Measurements from ENCODE around the gene AUTS2. TPM values are rescaled to one million over a fixed set of nuclear protein-coding genes. Genes with fewer than 3 reads are reported as not detected.
A peak's percentile ranks its signal among the peaks of the same experiment; 100 is the strongest.

The AUTS2 gene
- total RNA-seq, 1 donor from 2014 or later, result 9.9 TPM

- no peak overlapping the region for H3K4me3 ChIP-seq (ENCODE audit: low read depth, low read length)
- H3K36me3 ChIP-seq (ENCODE audit: control insufficient read depth, insufficient read depth, low read length), result no peaks in the 10 kb centered on the region
- H3K27me3 ChIP-seq (ENCODE audit: control insufficient read depth, insufficient read depth, low read length), result peaks cover 6% of the 10 kb centered on the region
- TF ChIP-seq CTCF (IDR thresholded peaks at IDR 0.05; ENCODE audit: insufficient read depth, low read length, poor library complexity, severe bottlenecking), result peak; percentile 81
- no peak for DNase-seq (ENCODE audit: low read depth)
These were observed 1231.2 kb downstream of the AUTS2 start for GRCh38 chr7:70829221-70830059.

DNA sequence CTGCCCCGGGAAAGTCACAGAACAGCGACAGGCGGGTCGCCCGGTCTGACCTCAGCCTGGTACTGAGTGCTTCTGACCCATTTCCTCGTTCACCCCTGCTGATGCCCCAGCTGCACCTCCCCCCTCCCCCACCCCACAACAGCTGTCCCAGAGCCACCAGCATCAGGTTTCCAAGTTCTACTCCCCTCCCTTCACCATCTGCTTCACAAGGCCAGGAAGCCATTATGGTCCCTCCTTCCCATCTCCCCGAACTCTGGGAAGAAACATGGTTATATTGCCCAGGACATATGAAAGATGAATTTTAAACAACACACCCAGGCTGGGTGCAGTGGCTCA lies 1231.8 kb downstream of the AUTS2 start:
- H3K36me3 ChIP-seq (ENCODE audit: control insufficient read depth, insufficient read depth, low read length), result no peaks in the 10 kb centered on the region
- H3K27me3 ChIP-seq (ENCODE audit: control insufficient read depth, insufficient read depth, low read length), result peaks cover 6% of the 10 kb centered on the region
- no peak for TF ChIP-seq CTCF (IDR thresholded peaks at IDR 0.05; ENCODE audit: insufficient read depth, low read length, poor library complexity, severe bottlenecking)
- H3K4me3 ChIP-seq (ENCODE audit: low read depth, low read length), result no peak overlapping the region
- DNase-seq (ENCODE audit: low read depth), result no peak

GRCh38 chr7:70830426-70830825 lies 1232.2 kb downstream of the AUTS2 start:
- no peak for TF ChIP-seq CTCF (IDR thresholded peaks at IDR 0.05; ENCODE audit: insufficient read depth, low read length, poor library complexity, severe bottlenecking)
- peaks cover 6% of the 10 kb centered on the region for H3K27me3 ChIP-seq (ENCODE audit: control insufficient read depth, insufficient read depth, low read length)
- H3K4me3 ChIP-seq (ENCODE audit: low read depth, low read length), result no peak overlapping the region
- H3K36me3 ChIP-seq (ENCODE audit: control insufficient read depth, insufficient read depth, low read length), result no peaks in the 10 kb centered on the region
- no peak for DNase-seq (ENCODE audit: low read depth)

- H3K4me3 ChIP-seq (ENCODE audit: low read depth, low read length), result no peak overlapping the region
- no peaks in the 10 kb centered on the region for H3K36me3 ChIP-seq (ENCODE audit: control insufficient read depth, insufficient read depth, low read length)
- DNase-seq (ENCODE audit: low read depth), result peak; percentile 39
- H3K27me3 ChIP-seq (ENCODE audit: control insufficient read depth, insufficient read depth, low read length), result peaks cover 6% of the 10 kb centered on the region
- TF ChIP-seq CTCF (IDR thresholded peaks at IDR 0.05; ENCODE audit: insufficient read depth, low read length, poor library complexity, severe bottlenecking), result no peak
These were observed 1235.5 kb downstream of the AUTS2 start for GRCh38 chr7:70833726-70834125.

DNA sequence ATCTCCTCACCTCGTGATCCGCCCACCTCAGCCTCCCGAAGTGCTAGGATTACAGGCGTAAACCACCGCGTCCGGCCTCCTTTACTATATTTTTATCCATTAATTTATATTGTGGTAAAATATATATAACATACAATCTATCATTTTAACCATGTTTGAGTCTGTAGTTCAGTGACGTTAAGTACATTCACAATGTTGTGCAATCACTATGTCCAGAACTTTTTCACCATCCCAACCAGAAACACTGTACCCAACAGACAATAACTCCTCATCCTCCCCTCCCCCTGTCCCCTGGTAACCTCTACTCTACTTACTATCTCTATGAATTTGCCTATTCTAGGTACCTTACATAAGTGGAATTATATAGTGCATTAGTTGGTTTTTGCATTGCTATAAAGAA lies 1236.1 kb downstream of the AUTS2 start:
- no peak for DNase-seq (ENCODE audit: low read depth)
- Histone ChIP-seq H3K36me3 (ENCODE audit: control insufficient read depth, insufficient read depth, low read length) (no peaks in the 10 kb centered on the region), H3K27me3 (ENCODE audit: control insufficient read depth, insufficient read depth, low read length) (peaks cover 4% of the 10 kb centered on the region), H3K4me3 (ENCODE audit: low read depth, low read length) (no peak overlapping the region)
- no peak for TF ChIP-seq CTCF (IDR thresholded peaks at IDR 0.05; ENCODE audit: insufficient read depth, low read length, poor library complexity, severe bottlenecking)

DNA sequence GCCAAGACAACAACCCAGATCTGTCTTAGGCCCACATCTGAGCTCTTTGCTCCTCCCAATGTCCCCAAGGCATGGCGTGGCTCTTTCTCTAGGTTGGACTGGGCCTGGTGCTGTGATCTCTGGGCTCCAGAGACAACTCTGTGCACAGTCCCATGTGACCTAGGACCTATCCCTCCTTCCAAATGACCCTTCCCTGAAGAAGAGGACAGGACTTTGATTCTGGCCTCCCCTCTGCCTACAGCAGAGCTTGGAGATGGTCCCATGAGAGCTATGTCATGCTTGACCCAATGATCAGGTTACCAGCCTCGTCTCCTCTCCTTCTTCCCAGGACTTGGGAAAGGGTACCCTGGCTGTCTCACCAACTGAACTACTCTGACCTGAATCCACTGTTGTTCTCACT lies 1237.4 kb downstream of the AUTS2 start:
- no peak for TF ChIP-seq CTCF (IDR thresholded peaks at IDR 0.05; ENCODE audit: insufficient read depth, low read length, poor library complexity, severe bottlenecking)
- no peak for DNase-seq (ENCODE audit: low read depth)
- H3K36me3 ChIP-seq (ENCODE audit: control insufficient read depth, insufficient read depth, low read length), result no peaks in the 10 kb centered on the region
- no peaks in the 10 kb centered on the region for H3K27me3 ChIP-seq (ENCODE audit: control insufficient read depth, insufficient read depth, low read length)
- H3K4me3 ChIP-seq (ENCODE audit: low read depth, low read length), result no peak overlapping the region

Measured in kidney epithelial cell (primary cell).